NCI-H510A (cell line): ENCODE measurements around the gene UBE2QL1.

ENCODE experiments used
- DNase-seq: peaks from one replicate; lab custom pipeline; 2025; lab: John Stamatoyannopoulos, UW

Gene UBE2QL1

DNA sequence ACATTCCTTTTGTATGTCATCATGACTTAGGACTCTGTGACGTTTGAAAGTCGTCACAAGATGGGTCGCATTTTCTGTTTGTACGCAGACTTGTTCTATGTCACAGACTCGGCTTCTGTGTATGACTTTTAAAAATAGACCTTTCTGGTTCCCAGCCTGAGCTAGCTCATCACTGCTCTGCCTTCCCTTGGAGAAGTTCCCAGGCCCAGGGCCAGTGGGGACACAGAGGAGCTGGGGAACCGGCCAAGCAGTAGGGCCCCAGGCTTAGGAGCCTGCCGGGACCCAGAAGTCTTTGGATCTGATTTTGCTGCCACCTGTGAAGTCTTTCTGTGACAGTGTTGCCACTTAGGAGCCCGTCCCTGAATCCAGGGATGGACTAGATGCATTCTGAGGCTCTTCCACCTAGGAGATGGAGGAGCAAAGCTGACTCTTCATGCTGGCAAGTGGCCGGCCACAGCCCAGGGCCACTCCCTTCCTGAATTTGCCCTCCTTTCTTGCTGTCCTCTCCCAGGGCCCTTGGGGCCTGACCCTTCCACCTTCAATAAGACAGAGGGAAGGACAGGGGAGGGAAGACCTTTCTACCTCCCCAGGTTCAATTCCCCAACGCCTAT is 18.1 kb upstream of the UBE2QL1 start:
- no peak for DNase-seq

DNA sequence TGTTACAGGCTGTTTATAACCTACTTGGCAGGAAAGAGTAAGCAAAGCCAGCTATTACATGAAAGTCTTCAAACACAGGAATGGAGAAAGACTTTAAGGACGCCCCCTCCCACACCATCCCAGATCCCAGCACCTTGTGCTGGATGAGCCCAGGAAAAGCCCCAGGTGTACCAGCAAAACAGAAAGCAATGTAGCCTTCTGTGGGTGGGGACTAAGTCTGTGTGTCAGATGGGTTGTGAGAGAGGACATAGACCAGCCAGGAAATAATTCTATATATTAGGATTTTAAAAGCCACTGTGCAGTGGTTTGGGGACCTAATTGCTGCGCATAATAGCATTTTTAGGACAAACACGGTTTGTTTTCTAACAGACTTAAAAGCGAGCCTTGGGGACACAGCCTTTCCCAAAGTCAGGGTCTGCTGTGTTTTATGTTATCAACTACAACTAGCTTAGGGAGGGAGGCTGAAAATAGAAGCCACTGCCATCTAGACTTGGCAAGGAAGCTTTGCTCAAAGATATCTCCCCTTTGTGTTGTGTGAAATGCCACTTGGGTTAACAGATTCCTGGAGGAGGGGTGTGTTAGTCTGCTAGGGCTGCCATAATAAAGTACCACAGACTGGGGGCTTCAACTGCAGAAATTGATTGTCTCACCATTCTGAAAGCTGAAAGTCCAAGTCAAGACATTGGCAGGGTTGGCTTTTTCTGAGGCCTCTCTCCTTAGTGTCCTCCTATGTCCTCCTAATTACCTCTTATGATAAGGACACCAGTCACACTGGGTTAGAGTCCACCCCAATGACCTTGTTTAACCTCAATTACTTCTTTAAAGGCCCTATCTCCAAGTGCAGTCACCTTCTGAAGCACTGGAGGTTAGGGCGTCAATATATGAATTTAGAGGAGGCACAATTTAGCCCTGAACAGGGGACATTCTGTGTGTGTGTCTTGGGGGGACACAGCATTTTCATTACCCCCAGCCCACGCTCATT is 17.2 kb upstream of the UBE2QL1 start:
- no peak for DNase-seq

DNA sequence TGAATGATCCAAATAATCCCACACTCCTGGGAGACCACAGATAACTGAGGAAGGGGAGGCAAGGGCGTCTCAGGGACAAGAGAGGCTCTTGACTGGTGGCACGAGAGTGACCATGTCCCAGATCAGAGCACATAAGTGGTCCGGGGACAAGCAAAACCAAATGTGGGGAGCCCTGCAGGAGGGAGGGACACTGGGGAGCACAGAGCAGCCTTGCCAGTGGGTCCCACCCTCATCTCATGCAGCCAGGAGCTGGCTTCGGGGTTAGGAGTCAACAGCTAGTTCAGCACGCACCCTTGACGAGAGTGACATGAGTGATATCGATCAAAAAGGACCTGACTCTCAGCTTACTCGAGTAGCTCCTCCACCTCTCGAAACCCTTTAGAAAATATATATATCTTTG is 16.5 kb upstream of the UBE2QL1 start:
- DNase-seq: no peak

DNA sequence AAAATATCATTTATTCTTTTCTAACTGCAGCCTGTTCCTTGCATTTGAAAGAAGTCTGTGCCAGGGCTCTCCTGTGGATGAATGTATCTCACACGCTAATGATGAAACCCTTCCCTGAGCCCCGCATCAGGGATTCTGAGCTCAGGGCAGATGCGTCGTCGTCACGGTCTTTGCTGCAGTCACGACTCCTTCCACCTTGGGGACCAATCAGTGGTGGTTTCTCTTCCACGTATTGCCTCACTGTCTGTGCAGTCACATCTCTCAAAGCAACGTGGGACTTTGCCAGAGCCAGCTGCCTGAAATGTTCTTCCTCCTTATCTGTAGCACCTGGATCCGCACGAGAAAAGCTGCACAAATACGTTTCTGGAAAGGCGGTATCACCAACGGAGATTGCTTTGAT is 13.9 kb upstream of the UBE2QL1 start:
- no peak for DNase-seq

DNA sequence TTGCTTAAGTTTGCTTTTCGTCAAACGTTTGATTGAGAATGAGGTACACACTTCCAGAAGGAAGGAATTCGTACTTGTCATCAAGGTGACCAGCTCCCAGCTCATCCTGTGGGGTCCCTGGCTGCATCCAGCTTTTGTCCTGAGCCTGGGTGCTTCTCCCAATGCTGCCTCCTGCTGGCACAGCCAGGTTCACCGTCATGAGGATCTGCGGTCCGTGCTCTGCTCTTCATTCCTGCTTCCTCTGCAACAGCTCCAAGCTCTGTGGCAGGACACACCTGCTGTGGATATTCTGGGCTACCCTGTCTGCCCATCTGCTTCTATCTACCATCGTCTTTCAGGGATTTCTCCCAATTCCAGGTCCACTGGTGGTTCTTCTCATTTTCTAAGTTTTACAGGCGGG is 13.3 kb upstream of the UBE2QL1 start:
- no peak for DNase-seq

DNA sequence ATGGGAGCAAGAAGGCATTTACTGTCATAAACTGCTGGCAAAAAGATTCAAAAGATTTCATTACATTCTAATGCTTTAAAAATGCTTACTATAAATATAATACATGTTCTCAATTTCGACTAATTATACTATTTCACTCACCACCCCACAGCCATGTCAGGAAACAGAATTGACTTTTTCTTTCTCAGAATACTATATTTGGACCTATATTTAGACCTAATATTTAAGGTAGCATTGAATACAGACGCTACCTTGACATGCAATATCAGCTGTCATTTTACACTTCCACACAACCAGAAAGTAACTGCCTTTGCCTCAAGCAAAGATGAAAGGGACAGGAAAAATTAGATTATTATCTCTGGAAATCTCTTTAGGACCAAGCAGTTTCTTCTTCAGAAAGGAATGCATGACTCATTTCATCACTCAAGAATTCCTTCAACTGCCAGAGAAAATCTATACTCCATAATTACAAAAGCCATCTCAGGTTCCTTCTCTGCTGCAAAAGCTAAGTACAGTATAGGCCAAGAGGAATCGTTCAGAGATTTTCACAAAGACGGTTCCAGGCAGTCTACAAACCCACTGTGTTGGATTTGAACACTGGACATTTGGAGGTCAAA is 11.8 kb upstream of the UBE2QL1 start:
- DNase-seq: no peak

DNA sequence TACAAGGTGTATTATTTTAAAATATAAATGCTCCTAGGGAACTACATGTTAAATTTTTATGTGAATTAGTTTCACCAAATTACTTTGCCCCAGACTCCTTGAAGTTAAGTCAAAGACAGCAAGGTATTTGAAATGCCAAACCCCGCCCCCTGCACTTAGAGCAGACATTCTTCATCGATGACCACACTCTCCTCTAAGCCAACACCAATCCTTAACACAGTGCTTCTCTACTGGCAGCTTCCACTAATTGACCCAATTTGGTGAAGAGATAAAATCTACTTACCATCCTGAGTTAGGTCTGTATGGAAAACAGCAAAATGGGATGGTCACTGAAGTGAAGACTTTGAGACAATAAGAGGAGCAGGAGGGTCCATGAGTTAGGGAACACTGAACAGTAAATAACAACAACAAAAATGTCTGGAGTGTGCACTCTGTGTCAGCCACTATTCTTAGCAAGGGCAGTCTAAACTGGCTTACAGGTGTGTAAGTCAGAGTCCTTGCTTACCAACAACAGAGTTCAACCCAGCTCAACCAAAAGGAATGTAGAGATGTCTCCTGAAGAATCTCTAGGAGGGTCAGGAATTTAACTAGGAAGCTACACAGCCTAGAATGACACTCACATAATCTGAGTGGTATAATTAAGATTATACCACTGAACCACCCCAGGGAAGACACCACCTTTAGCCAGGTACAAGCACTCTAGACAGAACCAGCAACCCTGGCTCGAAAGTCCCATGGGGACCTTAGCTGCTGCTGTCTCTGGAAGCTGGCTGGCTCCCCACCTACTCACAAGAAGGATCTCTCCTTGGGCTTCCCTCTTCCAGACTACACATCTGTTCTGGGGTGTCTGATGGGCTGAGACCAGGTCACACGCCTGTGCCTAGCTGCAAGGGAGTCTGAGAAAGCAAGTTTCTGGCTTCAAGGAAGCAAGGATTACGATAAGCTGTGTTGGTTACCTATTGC is 8.8 kb upstream of the UBE2QL1 start:
- no peak for DNase-seq

DNA sequence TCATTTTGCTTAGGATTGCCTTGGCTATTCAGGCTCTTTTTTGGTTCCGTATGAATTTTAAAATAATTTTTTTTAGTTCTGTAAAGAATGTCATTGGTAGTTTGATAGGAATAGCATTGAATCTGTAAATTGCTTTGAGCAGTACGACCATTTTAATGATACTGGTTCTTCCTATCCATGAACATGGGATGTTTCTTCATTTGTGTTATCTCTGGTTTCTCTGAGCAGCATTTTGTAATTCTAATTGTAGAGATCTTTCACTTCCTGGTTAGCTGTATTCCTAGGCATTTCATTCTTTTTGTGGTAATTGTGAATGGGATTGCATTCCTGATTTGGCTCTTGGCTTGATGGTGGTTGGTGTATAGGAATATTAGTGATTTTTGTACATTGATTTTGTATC is 6.3 kb upstream of the UBE2QL1 start:
- DNase-seq: no peak

- no peak for DNase-seq
These were observed 5.3 kb upstream of the UBE2QL1 start for GRCh38 chr5:6443326-6443725.

DNA sequence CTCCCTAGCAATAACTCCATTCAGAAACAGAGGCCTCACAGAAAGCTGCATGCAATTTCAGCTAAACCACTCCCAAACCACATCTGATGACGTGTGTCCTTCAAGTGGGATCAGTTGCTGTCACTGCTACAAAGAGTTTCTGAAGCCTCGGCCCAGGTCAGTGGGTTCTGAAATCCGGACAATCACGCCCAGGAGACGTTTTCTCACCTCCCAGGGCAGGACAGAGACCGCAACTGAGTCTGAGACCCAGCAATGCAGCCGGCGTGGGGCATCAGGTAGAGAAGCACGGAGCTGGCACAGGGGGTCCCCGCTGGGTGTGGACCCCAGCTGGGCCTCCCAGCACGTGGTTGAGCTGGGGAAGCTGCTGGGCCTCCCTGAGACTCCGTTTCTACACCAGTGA is 2.6 kb upstream of the UBE2QL1 start:
- no peak for DNase-seq

GRCh38 chr5:6446626-6447309 is 1.9 kb upstream of the UBE2QL1 start:
- DNase-seq: no peak

GRCh38 chr5:6447384-6448140 is 1.1 kb upstream of the UBE2QL1 start:
- no peak for DNase-seq

DNA sequence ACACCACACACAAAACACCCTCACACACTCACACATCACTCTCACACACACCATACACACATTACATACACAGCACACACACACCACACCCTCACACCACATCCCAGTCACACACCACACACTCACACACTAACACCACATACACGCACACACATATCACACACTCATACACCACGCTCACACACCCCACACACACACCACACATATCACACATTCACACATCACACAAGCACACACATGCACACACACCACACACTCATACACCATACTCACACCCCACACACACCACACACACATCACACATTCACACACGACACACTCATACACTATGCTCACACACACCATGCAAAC is 543 bp upstream of the UBE2QL1 start:
- no peak for DNase-seq

DNA sequence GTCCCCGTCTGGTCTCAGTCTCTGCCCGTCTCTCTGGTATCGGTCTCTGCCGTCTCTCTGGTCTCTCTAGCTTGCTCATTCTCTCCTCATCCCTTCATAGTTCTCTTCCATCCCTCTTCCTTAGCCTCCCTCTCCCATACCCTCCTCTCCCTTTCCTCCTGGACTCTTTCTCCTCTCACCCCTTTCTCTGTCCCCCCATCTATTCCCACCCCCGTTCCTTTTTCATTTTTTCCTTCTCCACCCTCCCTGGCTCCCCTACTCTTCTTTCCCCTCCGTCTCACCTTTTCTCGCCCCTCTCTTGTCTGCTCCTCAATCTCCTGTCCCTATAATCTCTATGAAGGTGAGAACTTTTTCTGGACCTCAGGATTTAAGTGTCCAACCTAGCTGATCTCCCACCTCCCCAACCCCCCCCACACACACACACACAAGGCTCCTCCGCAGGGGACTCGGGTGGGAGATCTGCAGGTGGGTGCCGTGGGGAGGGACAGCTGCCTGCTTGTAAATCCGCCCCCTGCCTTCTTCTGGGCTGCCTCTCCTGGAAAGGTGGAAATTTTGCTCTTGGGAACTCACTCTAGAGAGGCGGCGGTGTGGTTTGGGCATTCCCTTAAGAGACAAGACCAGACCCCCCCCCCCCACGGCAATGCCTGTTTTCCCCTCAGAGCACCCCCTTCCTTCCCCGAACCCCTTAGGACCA is 953 bp downstream of the UBE2QL1 start:
- no peak for DNase-seq

DNA sequence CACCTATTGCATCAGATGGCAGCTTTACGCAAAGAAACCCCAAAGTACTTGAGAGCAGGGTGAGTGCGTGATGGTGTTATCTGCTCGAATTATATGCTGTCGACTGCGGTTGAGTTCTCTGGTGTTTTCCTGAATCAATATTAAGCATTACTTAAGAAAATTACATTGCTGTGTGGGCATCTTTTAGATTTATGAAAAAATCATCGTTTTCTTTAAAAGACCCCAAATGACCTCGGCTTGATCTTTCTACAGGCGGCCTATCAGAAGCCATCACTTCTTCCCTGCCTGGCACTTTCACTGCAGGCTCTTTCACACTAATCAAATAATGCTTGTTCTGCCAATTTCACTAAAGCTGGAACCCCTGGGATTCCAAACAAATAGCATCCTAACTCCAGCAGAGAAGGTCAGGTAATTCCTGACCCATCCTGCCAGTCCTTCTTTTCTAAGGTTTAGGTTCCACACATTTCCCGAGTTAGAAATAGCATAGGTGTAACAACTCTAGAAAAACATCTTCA is 1.7 kb downstream of the UBE2QL1 start:
- DNase-seq: no peak

DNA sequence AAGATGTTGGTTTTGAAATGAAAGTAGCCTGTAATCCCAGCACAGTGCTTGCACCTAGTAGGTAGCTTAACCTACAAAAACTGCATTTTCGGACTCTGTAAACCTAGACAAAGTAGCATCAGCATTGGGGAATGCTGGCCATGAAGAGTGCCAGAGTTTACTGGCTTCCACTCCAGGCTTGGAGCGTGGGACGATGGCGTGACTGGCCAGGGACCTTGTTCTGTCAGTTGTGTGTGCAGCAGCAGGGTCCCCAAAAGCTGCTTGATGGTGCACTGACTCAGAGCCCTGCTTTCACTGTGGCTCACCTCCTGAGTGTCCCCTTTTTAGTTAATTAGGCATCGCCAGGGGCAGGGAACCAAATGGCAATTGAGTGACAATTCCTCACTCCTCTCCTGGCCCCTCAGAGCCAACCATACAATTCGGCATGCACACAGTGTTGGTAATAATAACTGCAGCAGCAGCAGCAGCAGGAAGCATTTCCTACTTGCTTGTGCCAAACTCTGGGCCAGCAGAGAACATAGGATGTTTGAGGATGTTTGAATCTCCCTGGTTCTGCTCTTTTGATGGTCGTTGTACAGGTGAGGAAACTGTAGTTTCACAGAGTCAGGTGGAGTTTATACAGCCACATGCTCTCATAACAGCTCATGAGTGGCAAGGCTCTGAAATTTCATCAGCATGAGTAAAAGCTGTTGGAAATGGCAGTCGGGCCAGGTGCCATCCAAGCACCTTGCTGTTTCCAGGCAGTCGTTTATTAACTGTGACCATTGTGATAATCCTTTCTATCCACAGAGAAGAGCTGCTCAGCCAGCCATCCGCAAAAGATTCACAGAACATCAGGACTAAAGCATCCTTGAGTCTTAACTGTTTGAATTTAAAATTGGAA is 4.2 kb downstream of the UBE2QL1 start:
- no peak for DNase-seq

DNA sequence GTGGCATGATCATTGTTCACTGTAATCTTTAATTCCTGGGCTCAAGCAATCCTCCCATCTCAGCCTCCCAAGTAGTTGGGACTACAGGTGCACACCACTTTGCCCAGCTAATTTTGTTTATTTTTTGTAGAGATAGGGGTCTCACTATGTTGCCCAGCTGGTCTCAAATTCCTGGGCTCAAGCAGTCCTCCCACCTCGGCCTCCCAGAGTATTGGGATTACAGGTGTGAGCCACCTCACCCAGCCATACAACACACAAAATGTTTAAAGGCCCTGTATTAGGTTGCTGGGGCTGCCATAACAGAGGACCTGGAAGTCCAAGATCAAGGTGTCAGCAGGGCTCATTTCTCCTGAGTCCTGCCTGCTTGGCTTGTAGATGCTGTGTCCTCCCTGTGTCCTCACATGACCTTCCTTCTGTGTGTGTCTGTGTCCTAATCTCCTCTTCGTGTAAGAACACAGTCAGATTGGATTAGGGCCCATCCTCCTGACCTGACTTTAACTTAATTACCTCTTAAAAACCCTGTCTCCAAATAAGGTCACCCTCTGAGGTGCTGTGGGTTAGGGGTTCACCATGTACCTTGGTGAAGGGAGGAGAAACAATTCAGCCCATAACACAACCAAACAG is 5.4 kb downstream of the UBE2QL1 start:
- no peak for DNase-seq

GRCh38 chr5:6454628-6455053 is 6.0 kb downstream of the UBE2QL1 start:
- DNase-seq: no peak
